ENCODE results near the gene SLC12A2. TPM values are rescaled to one million over a fixed set of nuclear protein-coding genes. Genes with fewer than 3 reads are reported as not detected.

Gene SLC12A2
- polyA plus RNA-seq, 1 donor: 56.4 TPM

- no peak for DNase-seq
Measured at GRCh38 chr5:128163991-128164390, 80.4 kb downstream of the SLC12A2 start.

GRCh38 chr5:128169401-128170017 is 85.9 kb downstream of the SLC12A2 start:
- DNase-seq: peak; percentile 24

GRCh38 chr5:128172102-128172501 is 88.5 kb downstream of the SLC12A2 start:
- no peak for DNase-seq

GRCh38 chr5:128174951-128175350 is 91.4 kb downstream of the SLC12A2 start:
- no peak for DNase-seq

- DNase-seq: no peak
Measured at GRCh38 chr5:128192368-128192767, 108.8 kb downstream of the SLC12A2 start.

GRCh38 chr5:128193665-128194390 is 110.3 kb downstream of the SLC12A2 start:
- DNase-seq: no peak

- DNase-seq: no peak
Measured at GRCh38 chr5:128195316-128195715, 111.8 kb downstream of the SLC12A2 start.

GRCh38 chr5:128196080-128196479 is 112.5 kb downstream of the SLC12A2 start:
- DNase-seq: no peak

- no peak for DNase-seq
Measured at GRCh38 chr5:128196791-128197190, 113.2 kb downstream of the SLC12A2 start.

- DNase-seq: no peak
Measured at GRCh38 chr5:128197896-128198522, 114.4 kb downstream of the SLC12A2 start.

GRCh38 chr5:128199104-128199503 is 115.5 kb downstream of the SLC12A2 start:
- DNase-seq: no peak

- DNase-seq: no peak
Measured at GRCh38 chr5:128199611-128200010, 116.0 kb downstream of the SLC12A2 start.

- DNase-seq: peak; percentile 71
Measured at GRCh38 chr5:128201065-128201926, 117.7 kb downstream of the SLC12A2 start.

GRCh38 chr5:128202320-128202719 is 118.8 kb downstream of the SLC12A2 start:
- no peak for DNase-seq

- no peak for DNase-seq
Measured at GRCh38 chr5:128208436-128208835, 124.9 kb downstream of the SLC12A2 start.

- DNase-seq: peak; percentile 19
Measured at GRCh38 chr5:128212191-128212806, 128.7 kb downstream of the SLC12A2 start.

GRCh38 chr5:128213340-128213739 is 129.8 kb downstream of the SLC12A2 start:
- DNase-seq: peak; percentile 75

GRCh38 chr5:128213833-128214232 is 130.3 kb downstream of the SLC12A2 start:
- DNase-seq: no peak

GRCh38 chr5:128216285-128216684 is 132.7 kb downstream of the SLC12A2 start:
- no peak for DNase-seq

GRCh38 chr5:128216860-128217531 is 133.4 kb downstream of the SLC12A2 start:
- DNase-seq: no peak

- no peak for DNase-seq
Measured at GRCh38 chr5:128220841-128221240, 137.3 kb downstream of the SLC12A2 start.
